Spleen (tissue), 7 donors: Measurements from ENCODE around the gene THOC6.

Experiments used
- CTCF ChIP-seq, 11 experiments: fragments of 200-600 bp in 7 of 11; fragments of 450-650 bp in 4 of 11; sonication (generic) in 4 of 11; IDR thresholded peaks in 8 of 11; conservative IDR thresholded peaks in 3 of 11; 1 replicate in 7 of 11; 2 replicates in 4 of 11; pipeline versions ENCODE4 v1.4.0 to v1.8.0; 2016 to 2021; ENCODE audit warnings: antibody characterized with exemption in 11 of 11, inconsistent platforms in 4 of 11, mild to moderate bottlenecking in 1 of 11
- POLR2A ChIP-seq, 3 donors: fragments of 450-650 bp; IDR thresholded peaks; one replicate each; pipeline ENCODE4 v1.5.1; 2017; ENCODE audit warnings: antibody characterized with exemption in 3 of 3, mild to moderate bottlenecking in 1 of 3
- donor health status: DM: no; HTN: no; CAD: no; lungs with moderate emphysema.
- donor health status: DM: no; HTN: no; CAD: no.
- donor health status: DM: no; HTN: no; CAD: no.

DNA sequence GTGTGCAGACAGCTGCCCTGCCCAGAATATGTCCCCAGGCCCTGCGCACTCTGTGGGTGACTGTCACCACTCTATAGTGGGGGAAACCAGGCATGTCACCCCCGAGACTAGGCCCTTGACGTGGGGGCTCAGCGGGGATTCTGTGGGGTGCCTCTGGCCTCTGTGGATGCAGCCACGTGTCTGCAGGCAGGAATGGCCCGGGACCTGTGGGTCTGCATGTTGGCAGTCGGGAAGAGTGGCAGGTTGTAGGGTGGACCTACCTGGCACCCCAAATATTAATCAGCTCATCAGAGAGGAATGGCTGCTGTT is 42.6 kb downstream of the THOC6 start:
- TF ChIP-seq CTCF (IDR thresholded peaks at IDR 0.05 in 8 of 11, conservative IDR thresholded peaks at IDR 0.05 in 3 of 11), result no peak
- TF ChIP-seq POLR2A (IDR thresholded peaks at IDR 0.05), result no peak
